K562 (cell line): ENCODE measurements around the gene HAPLN1. TPM values are rescaled to one million over a fixed set of nuclear protein-coding genes. Genes with fewer than 3 reads are reported as not detected.

Experiments used
- ELF1 ChIP-seq: fragments of 200-800 bp; sonication (Bioruptor generic); IDR thresholded peaks from 2 replicates; pipeline ENCODE4 v1.6.1; 2016; ENCODE audit warnings: missing genetic modification characterization, missing compliant biosample characterization
- SRSF1 ChIP-seq: fragments of 200-400 bp; formaldehyde crosslinking; IDR thresholded peaks from 2 replicates; pipeline ENCODE4 v1.6.1; 2017; ENCODE audit warnings: mild to moderate bottlenecking, low read depth, low read length, moderate library complexity
- ZNF143 ChIP-seq: sonication (generic); formaldehyde crosslinking; IDR thresholded peaks from 2 replicates; pipeline ENCODE4 v1.9.0; 2022; ENCODE audit warnings: mild to moderate bottlenecking, missing genetic modification reagents
- polyA plus RNA-seq, 8 experiments: library from polyadenylated mRNA; depleted of rRNA in 4 of 8; stranded (reverse) in 5 of 8; unstranded in 3 of 8; fragments of >200 nt; fragmentation: Nextera tagmentation in 2 of 8; fragmentation: Illumina TruSeq in 1 of 8; extraction: Ambion mirVana in 2 of 8; extraction: Trizol in 1 of 8; gene quantifications; 2 replicates each; pipeline versions ENCODE4 v1.2.1 to v1.2.3, GENCODE V29; 2011 to 2014; ENCODE audit warnings: inconsistent platforms in 1 of 8, missing spikeins in 1 of 8
- total RNA-seq, 7 experiments: library from RNA; depleted of rRNA in 6 of 7; stranded (reverse); fragments of >200 nt in 6 of 7; fragmentation: Illumina TruSeq in 2 of 7; extraction: Trizol in 2 of 7; gene quantifications; 2 replicates each; pipeline versions ENCODE4 v1.2.1 to v1.2.3, GENCODE V29; 2011 to 2021; ENCODE audit warnings: low replicate concordance in 1 of 7
- TF ChIP-seq, protein P1 (sequence below), 2 experiments: fragments of 450-650 bp; IDR thresholded peaks; 2 replicates each; pipeline ENCODE4 v1.6.1; 2018; ENCODE audit warnings: mild to moderate bottlenecking in 2 of 2, low read depth in 1 of 2; ENCODE audit not compliant: partially characterized antibody in 2 of 2
- TF ChIP-seq, protein P2 (sequence below): fragments of 200-800 bp; sonication (Bioruptor generic); IDR thresholded peaks from 2 replicates; pipeline ENCODE4 v1.6.1; 2017; ENCODE audit warnings: missing genetic modification characterization, missing compliant biosample characterization

HAPLN1 gene
- total and polyA plus RNA-seq, 9 of the 15 experiments (the other 6 are each of a cell fraction or from before 2014, with no cell fraction given), result not detected

DNA sequence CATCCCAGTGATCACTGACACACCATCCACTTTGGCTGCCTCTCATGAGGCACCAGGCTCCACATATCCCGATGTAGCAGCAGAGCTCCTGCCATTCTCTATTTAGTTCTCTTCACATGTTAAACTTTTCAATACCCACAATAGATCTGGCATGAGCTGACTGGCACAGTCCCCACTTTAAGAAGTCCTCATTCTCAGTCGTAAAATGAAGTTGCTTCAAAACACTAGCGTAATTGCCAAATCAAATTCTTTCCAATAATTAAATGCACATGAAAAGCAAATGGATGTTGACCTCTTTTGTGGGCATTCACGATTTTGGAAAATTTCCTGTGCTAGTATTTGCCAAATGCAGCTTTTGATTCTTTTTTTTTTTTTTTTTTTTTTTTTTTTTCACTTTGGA, 32.4 kb downstream of the HAPLN1 start (continued):
- TF ChIP-seq, protein P1, sequence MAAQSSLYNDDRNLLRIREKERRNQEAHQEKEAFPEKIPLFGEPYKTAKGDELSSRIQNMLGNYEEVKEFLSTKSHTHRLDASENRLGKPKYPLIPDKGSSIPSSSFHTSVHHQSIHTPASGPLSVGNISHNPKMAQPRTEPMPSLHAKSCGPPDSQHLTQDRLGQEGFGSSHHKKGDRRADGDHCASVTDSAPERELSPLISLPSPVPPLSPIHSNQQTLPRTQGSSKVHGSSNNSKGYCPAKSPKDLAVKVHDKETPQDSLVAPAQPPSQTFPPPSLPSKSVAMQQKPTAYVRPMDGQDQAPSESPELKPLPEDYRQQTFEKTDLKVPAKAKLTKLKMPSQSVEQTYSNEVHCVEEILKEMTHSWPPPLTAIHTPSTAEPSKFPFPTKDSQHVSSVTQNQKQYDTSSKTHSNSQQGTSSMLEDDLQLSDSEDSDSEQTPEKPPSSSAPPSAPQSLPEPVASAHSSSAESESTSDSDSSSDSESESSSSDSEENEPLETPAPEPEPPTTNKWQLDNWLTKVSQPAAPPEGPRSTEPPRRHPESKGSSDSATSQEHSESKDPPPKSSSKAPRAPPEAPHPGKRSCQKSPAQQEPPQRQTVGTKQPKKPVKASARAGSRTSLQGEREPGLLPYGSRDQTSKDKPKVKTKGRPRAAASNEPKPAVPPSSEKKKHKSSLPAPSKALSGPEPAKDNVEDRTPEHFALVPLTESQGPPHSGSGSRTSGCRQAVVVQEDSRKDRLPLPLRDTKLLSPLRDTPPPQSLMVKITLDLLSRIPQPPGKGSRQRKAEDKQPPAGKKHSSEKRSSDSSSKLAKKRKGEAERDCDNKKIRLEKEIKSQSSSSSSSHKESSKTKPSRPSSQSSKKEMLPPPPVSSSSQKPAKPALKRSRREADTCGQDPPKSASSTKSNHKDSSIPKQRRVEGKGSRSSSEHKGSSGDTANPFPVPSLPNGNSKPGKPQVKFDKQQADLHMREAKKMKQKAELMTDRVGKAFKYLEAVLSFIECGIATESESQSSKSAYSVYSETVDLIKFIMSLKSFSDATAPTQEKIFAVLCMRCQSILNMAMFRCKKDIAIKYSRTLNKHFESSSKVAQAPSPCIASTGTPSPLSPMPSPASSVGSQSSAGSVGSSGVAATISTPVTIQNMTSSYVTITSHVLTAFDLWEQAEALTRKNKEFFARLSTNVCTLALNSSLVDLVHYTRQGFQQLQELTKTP (IDR thresholded peaks at IDR 0.05; ENCODE audit: low read depth in 1 of 2, partially characterized antibody in 2 of 2), result no peak
- TF ChIP-seq ELF1 (tag) (no peak), SRSF1 (no peak), ZNF143 (CRISPR knock-in tag) (no peak)
- TF ChIP-seq, protein P2, sequence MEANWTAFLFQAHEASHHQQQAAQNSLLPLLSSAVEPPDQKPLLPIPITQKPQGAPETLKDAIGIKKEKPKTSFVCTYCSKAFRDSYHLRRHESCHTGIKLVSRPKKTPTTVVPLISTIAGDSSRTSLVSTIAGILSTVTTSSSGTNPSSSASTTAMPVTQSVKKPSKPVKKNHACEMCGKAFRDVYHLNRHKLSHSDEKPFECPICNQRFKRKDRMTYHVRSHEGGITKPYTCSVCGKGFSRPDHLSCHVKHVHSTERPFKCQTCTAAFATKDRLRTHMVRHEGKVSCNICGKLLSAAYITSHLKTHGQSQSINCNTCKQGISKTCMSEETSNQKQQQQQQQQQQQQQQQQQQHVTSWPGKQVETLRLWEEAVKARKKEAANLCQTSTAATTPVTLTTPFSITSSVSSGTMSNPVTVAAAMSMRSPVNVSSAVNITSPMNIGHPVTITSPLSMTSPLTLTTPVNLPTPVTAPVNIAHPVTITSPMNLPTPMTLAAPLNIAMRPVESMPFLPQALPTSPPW (CRISPR knock-in tag), result no peak
